ENCODE results near the gene PSPH.

GRCh38 chr7:55977831-55978230 lies 73.4 kb downstream of the PSPH start:
- TF ChIP-seq, protein P1, sequence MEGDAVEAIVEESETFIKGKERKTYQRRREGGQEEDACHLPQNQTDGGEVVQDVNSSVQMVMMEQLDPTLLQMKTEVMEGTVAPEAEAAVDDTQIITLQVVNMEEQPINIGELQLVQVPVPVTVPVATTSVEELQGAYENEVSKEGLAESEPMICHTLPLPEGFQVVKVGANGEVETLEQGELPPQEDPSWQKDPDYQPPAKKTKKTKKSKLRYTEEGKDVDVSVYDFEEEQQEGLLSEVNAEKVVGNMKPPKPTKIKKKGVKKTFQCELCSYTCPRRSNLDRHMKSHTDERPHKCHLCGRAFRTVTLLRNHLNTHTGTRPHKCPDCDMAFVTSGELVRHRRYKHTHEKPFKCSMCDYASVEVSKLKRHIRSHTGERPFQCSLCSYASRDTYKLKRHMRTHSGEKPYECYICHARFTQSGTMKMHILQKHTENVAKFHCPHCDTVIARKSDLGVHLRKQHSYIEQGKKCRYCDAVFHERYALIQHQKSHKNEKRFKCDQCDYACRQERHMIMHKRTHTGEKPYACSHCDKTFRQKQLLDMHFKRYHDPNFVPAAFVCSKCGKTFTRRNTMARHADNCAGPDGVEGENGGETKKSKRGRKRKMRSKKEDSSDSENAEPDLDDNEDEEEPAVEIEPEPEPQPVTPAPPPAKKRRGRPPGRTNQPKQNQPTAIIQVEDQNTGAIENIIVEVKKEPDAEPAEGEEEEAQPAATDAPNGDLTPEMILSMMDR (IDR thresholded peaks at IDR 0.05; ENCODE audit: insufficient read depth, low read length): no peak
- TF ChIP-seq REST (IDR thresholded peaks at IDR 0.05; ENCODE audit: insufficient replicate concordance, low read depth) (no peak), GABPA (IDR thresholded peaks at IDR 0.05; ENCODE audit: low read depth) (no peak)
